Right renal pelvis (tissue), 4 donors: ENCODE results near the gene PIM1. TPM values are rescaled to one million over a fixed set of nuclear protein-coding genes. Genes with fewer than 3 reads are reported as not detected.
"Not testable (repeated sequence)": the region's sequence is repeated elsewhere in the genome, so short reads cannot be mapped to it uniquely, and the experiment has no call there.

ENCODE experiments used
- DNase-seq, 4 donors: peaks; one replicate each; pipeline ENCODE4 v3.0.0-alpha.2; 2013; ENCODE audit warnings: low read depth in 4 of 4, low spot score in 3 of 4, missing footprints in 1 of 4
- polyA plus RNA-seq, 4 donors: library from polyadenylated mRNA; unstranded; fragments of 120-200 nt; gene quantifications; one replicate each; pipeline ENCODE4 v1.2.1, GENCODE V29; 2013; ENCODE audit not compliant: insufficient read length in 4 of 4

The PIM1 gene
- polyA plus RNA-seq, 4 donors = 22.5 to 25.9 (median 25.6) TPM

GRCh38 chr6:37185949-37186720 lies 16.2 kb downstream of the PIM1 start:
- not testable (repeated sequence) for DNase-seq

- no peak for DNase-seq
Observed at GRCh38 chr6:37187321-37188022, 17.5 kb downstream of the PIM1 start.

- DNase-seq = no peak
Observed at GRCh38 chr6:37188962-37189510, 19.1 kb downstream of the PIM1 start.

- no peak for DNase-seq
Observed at GRCh38 chr6:37190159-37190535, 20.2 kb downstream of the PIM1 start.

GRCh38 chr6:37192666-37193065 lies 22.7 kb downstream of the PIM1 start:
- no peak for DNase-seq

GRCh38 chr6:37194886-37195285 lies 24.9 kb downstream of the PIM1 start:
- not testable (repeated sequence) for DNase-seq

- not testable (repeated sequence) for DNase-seq
Observed at GRCh38 chr6:37196451-37196850, 26.5 kb downstream of the PIM1 start.

- DNase-seq = no peak
Observed at GRCh38 chr6:37200085-37200484, 30.1 kb downstream of the PIM1 start.

- no peak for DNase-seq
Observed at GRCh38 chr6:37201726-37202125, 31.8 kb downstream of the PIM1 start.

GRCh38 chr6:37202788-37203491 lies 33.0 kb downstream of the PIM1 start:
- no peak for DNase-seq

- DNase-seq = no peak
Observed at GRCh38 chr6:37204014-37204751, 34.2 kb downstream of the PIM1 start.

- no peak for DNase-seq
Observed at GRCh38 chr6:37205175-37205996, 35.4 kb downstream of the PIM1 start.

GRCh38 chr6:37205997-37206340 lies 36.0 kb downstream of the PIM1 start:
- DNase-seq = no peak

GRCh38 chr6:37206622-37207021 lies 36.7 kb downstream of the PIM1 start:
- DNase-seq = no peak

GRCh38 chr6:37207903-37208456 lies 38.0 kb downstream of the PIM1 start:
- no peak for DNase-seq

GRCh38 chr6:37208793-37209192 lies 38.8 kb downstream of the PIM1 start:
- DNase-seq = no peak

- no peak for DNase-seq
Observed at GRCh38 chr6:37209461-37210205, 39.7 kb downstream of the PIM1 start.

GRCh38 chr6:37210313-37210968 lies 40.5 kb downstream of the PIM1 start:
- peak; percentile 78 to 82 (median 79) for DNase-seq
